Endothelial cell of umbilical vein (primary cell): ENCODE data around the gene MT1M.
"Not testable (repeated sequence)": the region's sequence is repeated elsewhere in the genome, so short reads cannot be mapped to it uniquely, and the experiment has no call there.

Experiments
- EZH2 ChIP-seq: IDR thresholded peaks from 2 replicates; pipeline ENCODE4 v1.6.1; 2012; ENCODE audit warnings: borderline replicate concordance, low read depth, mild to moderate bottlenecking, moderate library complexity, low read length, inconsistent platforms; ENCODE audit not compliant: severe bottlenecking
- POLR2A ChIP-seq: IDR thresholded peaks from 2 replicates; pipeline ENCODE4 v1.6.1; 2012; ENCODE audit warnings: low read depth, mild to moderate bottlenecking, control low read depth, low read length
- TF ChIP-seq, protein P1 (sequence below), 2 donors: IDR thresholded peaks; 1 replicate in 1 of 2; 2 replicates in 1 of 2; pipeline ENCODE4 v1.5.1; 2011; ENCODE audit warnings: low read length in 2 of 2, mild to moderate bottlenecking in 2 of 2, moderate library complexity in 2 of 2, control low read depth in 1 of 2, inconsistent platforms in 1 of 2, low read depth in 1 of 2; ENCODE audit not compliant: insufficient read depth in 1 of 2; ENCODE audit errors: extremely low read depth in 1 of 2
- TF ChIP-seq, protein P2 (sequence below): IDR thresholded peaks from 2 replicates; pipeline ENCODE4 v1.6.1; 2011; ENCODE audit not compliant: insufficient read depth, insufficient read length

DNA sequence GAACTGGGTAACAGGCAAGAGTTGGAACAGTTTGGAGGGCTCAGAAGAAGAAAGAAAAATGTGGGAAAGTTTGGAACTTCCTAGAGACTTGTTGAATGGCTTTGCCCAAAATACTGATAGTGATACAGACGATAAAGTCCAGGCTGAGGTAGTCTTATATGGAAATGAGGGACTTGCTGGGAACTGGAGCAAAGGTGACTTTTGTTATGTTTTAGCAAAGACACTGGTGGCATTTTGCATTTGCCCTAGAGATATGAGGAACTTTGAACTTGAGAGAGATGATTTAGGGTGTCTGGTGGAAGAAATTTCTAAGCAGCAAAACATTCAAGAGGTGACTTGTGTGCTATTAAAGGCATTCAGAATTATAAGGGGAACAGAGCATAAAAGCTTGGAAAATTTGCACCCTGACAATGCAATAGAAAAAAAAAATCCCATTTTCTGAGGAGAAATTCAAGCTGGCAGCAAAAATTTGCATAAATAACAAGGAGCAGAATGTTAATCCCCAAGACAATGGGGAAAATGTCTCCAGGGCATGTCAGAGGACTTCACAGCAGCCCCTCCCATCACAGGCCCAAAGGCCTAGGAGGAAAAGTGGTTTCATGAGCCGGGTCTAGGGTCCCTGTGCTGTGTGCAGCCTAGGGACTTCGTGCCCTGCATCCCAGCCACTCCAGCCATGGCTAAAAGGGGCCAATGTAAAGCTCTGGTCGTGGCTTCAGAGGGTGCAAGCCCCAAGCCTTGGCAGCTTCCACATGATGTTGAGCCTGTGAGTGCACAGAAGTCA lies 10.6 kb upstream of the MT1M start:
- TF ChIP-seq, protein P1, sequence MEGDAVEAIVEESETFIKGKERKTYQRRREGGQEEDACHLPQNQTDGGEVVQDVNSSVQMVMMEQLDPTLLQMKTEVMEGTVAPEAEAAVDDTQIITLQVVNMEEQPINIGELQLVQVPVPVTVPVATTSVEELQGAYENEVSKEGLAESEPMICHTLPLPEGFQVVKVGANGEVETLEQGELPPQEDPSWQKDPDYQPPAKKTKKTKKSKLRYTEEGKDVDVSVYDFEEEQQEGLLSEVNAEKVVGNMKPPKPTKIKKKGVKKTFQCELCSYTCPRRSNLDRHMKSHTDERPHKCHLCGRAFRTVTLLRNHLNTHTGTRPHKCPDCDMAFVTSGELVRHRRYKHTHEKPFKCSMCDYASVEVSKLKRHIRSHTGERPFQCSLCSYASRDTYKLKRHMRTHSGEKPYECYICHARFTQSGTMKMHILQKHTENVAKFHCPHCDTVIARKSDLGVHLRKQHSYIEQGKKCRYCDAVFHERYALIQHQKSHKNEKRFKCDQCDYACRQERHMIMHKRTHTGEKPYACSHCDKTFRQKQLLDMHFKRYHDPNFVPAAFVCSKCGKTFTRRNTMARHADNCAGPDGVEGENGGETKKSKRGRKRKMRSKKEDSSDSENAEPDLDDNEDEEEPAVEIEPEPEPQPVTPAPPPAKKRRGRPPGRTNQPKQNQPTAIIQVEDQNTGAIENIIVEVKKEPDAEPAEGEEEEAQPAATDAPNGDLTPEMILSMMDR (IDR thresholded peaks at IDR 0.05; ENCODE audit: extremely low read depth in 1 of 2, insufficient read depth in 1 of 2, low read depth in 1 of 2, low read length in 2 of 2): not testable (repeated sequence)
- TF ChIP-seq POLR2A, EZH2: not testable (repeated sequence)
- TF ChIP-seq, protein P2, sequence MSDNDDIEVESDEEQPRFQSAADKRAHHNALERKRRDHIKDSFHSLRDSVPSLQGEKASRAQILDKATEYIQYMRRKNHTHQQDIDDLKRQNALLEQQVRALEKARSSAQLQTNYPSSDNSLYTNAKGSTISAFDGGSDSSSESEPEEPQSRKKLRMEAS: not testable (repeated sequence)
